AG10803 (cell line): ENCODE measurements around the gene RSPH9.
"Not testable (repeated sequence)": the region's sequence is repeated elsewhere in the genome, so short reads cannot be mapped to it uniquely, and the experiment has no call there.

Experiments used
- DNase-seq: peaks from one replicate; pipeline ENCODE4 v3.0.0; 2010; ENCODE audit warnings: low read depth
- H3K4me3 ChIP-seq: 2 replicates; pipeline ENCODE4 v1.5.1; 2011; ENCODE audit warnings: mild to moderate bottlenecking, low read length, control low read depth
- TF ChIP-seq, protein P1 (sequence below): conservative IDR thresholded peaks from 2 replicates; pipeline ENCODE4 v1.5.1; 2011; ENCODE audit warnings: mild to moderate bottlenecking, low read length, control low read depth, inconsistent platforms

RSPH9 gene

DNA sequence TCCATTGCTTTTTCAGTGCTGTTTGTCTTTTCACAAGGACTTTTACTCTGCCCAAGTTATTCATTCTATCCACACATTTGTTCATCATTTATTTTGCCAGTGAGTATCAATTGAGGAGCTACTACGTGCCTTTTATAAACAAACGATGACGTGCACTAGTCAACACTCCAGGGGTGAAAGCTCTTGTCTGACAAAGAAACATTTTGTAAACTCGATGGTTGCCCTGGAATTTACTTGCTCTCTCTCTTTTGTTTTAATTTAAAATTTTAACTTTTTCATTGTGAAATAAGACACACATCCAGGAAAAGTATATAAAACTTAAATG, 51.1 kb downstream of the RSPH9 start:
- DNase-seq: no peak
- no peak overlapping the region for H3K4me3 ChIP-seq
- TF ChIP-seq, protein P1, sequence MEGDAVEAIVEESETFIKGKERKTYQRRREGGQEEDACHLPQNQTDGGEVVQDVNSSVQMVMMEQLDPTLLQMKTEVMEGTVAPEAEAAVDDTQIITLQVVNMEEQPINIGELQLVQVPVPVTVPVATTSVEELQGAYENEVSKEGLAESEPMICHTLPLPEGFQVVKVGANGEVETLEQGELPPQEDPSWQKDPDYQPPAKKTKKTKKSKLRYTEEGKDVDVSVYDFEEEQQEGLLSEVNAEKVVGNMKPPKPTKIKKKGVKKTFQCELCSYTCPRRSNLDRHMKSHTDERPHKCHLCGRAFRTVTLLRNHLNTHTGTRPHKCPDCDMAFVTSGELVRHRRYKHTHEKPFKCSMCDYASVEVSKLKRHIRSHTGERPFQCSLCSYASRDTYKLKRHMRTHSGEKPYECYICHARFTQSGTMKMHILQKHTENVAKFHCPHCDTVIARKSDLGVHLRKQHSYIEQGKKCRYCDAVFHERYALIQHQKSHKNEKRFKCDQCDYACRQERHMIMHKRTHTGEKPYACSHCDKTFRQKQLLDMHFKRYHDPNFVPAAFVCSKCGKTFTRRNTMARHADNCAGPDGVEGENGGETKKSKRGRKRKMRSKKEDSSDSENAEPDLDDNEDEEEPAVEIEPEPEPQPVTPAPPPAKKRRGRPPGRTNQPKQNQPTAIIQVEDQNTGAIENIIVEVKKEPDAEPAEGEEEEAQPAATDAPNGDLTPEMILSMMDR: no peak

DNA sequence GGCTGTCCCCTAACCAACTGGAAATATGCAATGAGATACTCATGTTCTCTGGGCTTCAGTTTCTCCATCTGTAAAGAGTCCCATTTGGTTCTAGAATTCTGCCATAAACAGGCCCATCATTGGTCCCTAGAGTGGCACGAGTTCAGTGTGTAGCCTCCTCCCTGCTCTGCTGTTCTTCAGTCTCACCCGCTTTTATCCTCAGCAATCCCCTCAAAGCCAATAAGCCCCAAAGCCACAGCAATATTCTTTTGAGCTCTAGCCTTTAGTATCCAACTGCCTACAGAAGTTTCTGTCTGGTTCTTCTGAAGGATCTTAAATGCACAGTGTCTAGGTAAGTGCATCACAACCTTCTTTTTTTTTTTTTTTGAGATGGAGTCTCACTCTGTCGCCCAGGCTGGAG, 52.6 kb downstream of the RSPH9 start:
- TF ChIP-seq, protein P1: no peak
- H3K4me3 ChIP-seq: no peak overlapping the region
- DNase-seq: no peak

DNA sequence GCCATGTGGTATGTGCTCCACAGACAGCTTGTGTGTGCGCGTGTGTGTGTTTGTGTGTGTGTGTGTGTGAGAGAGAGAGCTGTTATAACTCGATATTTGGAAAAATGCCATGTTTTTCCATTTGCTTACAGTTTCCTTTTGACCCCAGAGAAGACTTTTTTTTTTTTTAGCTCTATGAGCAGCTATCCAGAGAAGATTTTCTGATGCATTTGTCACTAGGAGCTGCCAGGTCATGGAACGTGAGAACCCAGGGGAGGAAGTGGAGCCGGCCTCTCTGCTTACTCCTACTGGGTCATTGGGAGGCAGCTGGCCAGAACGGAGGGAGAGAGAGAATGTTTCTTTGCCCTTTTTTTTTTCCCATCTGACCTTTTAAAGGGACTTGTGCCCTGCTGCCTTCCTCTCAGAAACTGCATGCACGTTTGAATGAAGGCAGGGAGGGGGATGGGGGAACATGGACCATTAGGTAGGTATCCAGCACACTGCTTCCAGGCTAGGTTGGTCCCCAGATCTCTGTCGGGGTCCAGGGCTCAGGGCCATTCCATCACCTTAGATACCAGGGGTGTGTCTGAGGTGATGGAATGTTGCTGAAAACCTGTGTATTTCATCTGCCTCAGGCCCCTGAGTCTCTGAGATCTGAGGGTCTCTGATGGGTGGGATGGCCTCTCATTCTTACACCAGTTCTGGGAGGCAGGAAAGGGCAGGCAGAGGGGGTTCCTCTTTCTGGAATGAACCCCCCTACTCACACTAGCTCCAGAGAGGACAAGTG, 53.9 kb downstream of the RSPH9 start:
- H3K4me3 ChIP-seq: no peak overlapping the region
- peak; percentile 19 for DNase-seq
- TF ChIP-seq, protein P1: no peak

DNA sequence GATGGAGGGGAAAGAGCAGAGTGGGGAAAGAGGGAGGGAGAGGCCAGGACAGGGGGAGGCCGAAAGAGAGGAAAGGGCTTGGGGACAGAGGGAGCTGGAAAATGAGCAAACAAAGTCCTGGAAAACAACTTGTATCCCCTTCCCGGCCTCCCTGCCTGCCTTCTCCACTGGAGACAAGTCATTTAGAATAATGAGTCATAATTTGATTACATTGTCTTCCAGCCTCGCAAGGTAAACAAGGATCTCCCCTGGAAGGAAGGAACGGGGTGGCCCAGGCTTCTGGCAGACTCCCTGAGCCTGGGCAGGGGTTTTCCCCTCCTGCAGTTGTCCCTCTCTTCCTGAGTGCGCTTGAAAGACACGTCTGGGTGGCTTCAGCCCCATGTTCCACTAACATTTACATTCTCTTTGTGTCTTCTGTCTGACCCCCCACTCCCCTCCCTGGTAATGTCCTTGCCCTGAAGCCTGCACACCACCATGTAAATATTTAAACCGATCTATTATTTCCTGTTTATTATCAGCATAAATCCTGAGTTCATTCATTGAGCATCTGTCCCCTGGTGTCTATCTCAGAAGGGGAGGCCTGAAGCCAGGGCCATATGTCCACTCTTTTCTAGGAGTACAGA, 54.8 kb downstream of the RSPH9 start:
- H3K4me3 ChIP-seq: no peak overlapping the region
- TF ChIP-seq, protein P1: no peak
- DNase-seq: no peak

DNA sequence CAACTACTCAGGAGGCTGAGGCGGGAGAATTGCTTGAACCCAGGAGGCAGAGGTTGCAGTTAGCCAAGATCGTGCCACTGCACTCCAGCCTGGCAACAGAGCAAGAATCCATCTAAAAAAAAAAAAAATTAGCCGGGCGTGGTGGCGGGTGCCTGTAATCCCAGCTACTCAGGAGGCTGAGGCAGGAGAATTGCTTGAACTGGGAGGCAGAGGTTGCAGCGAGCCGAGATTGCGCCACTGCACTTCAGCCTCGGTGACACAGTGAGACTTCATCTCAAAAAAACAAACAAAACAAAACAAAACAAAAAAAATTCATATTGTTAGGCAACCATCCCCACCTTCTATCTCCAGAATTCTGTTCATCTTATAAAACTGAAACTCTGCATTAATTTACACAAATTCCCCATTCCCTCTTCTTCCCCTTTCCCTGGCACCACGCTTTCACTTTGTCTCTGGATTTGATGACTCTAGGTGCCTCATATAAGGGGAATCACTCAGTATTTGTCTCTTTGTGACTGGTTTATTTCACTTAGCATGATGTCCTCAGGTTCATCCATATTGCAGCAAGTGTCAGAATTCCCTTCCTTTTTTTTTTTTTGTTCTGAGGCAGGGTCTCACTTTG, 56.2 kb downstream of the RSPH9 start:
- H3K4me3 ChIP-seq, DNase-seq: not testable (repeated sequence)

DNA sequence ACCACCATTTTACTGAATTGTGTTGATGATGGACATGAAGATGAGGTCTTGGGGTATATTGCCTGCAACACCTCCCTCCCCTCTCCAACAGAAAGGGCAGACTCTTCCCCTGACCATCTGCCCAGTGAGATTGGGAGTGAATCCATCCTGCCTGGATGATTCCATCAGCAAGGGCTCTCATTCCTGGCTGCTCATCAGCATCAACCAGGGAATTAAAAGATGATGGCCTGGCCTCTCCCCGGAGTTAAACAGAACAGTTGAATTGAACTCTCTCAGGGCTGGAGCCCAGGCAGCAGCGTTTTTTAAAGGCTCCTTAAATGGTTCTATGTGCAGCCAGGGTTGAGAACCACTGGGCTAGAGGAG, 57.3 kb downstream of the RSPH9 start:
- no peak for DNase-seq
- no peak overlapping the region for H3K4me3 ChIP-seq
- TF ChIP-seq, protein P1: no peak

DNA sequence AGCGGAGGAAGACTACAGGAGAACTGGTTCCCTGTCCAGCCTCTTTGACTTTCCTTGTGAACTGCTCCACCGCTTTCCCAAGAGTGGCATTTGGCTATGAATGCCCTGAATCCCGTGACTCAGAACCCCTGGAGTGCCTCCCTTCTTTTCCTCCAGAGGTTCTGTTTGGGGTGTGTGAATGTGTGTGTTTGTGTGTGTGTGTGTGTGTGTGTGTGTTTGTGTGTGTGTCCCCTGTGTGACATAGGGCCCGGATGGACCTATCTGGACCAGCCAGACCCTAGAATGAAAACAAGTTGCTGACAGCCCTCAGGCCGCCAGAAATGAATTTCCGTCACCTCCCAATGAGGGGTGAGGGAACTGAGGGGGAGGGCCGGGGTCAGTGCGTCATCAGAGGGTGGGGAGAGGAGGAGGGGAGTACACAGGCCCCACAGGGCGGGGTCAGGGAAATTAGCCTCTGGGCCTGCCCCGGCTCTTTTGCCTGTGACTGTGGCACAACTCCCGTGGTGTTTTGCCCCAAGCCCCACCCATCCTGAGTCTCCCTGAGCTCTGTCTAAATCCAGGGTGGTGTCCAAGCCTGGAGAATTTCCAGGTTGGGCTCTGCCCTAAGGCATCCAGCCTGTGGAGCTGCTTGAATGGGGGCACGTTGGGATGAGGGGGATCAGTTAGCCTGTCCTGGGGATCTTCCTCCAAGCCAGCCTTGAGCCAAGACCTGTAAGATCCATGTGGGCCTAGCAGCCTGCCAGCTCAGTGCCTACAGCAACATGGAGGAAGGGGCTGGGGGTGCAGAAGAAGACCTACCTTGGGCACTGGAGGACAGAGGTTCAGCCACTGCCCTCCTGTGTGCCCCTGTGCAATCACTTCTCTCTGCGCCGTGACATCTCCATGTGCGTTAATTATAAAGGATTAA, 58.0 kb downstream of the RSPH9 start:
- H3K4me3 ChIP-seq: no peak overlapping the region
- DNase-seq: peak; percentile 93
- TF ChIP-seq, protein P1: no peak
